Mesodermal cell (in vitro differentiated cells): ENCODE results near the gene IL2RG. TPM values are rescaled to one million over a fixed set of nuclear protein-coding genes. Genes with fewer than 3 reads are reported as not detected.
A peak's percentile ranks its signal among the peaks of the same experiment; 100 is the strongest.

Experiments used
- H3K27ac ChIP-seq: 2 replicates; pipeline ENCODE4 v1.7.0; 2013; ENCODE audit warnings: mild to moderate bottlenecking, low read depth, low read length, moderate library complexity; ENCODE audit not compliant: severe bottlenecking
- H3K36me3 ChIP-seq: 2 replicates; pipeline ENCODE4 v1.7.1; 2013; ENCODE audit warnings: mild to moderate bottlenecking, low read length, moderate library complexity; ENCODE audit not compliant: control insufficient read depth, insufficient read depth
- H3K4me1 ChIP-seq: one replicate; pipeline ENCODE4 v1.7.1; 2013; ENCODE audit warnings: mild to moderate bottlenecking, low read length; ENCODE audit not compliant: insufficient read depth, control insufficient read depth, poor library complexity, severe bottlenecking
- H3K4me3 ChIP-seq: 2 replicates; pipeline ENCODE4 v1.7.0; 2013; ENCODE audit warnings: low read length, control low read depth, mild to moderate bottlenecking; ENCODE audit not compliant: insufficient read depth, poor library complexity, severe bottlenecking; ENCODE audit errors: extremely low read depth
- H3K9me3 ChIP-seq: 2 replicates; pipeline ENCODE4 v1.7.1; 2013; ENCODE audit warnings: mild to moderate bottlenecking, low read length, moderate library complexity; ENCODE audit not compliant: control insufficient read depth
- WGBS, 2 experiments: methylation state at CpG; one replicate each; pipeline ENCODE4 v1.1.5; 2013; ENCODE audit warnings: missing lambda C conversion rate in 2 of 2; ENCODE audit not compliant: insufficient coverage in 2 of 2; 5-methylcytosine and 5-hydroxymethylcytosine counted together
- polyA plus RNA-seq, 2 experiments: library from polyadenylated mRNA; stranded (reverse); fragments of 50-300 nt; gene quantifications; one replicate each; pipeline ENCODE4 v1.2.3, GENCODE V29; 2013

IL2RG gene
- polyA plus RNA-seq (2013, experiment 1 of 2) = not detected
- polyA plus RNA-seq (2013, experiment 2 of 2) = not detected

DNA sequence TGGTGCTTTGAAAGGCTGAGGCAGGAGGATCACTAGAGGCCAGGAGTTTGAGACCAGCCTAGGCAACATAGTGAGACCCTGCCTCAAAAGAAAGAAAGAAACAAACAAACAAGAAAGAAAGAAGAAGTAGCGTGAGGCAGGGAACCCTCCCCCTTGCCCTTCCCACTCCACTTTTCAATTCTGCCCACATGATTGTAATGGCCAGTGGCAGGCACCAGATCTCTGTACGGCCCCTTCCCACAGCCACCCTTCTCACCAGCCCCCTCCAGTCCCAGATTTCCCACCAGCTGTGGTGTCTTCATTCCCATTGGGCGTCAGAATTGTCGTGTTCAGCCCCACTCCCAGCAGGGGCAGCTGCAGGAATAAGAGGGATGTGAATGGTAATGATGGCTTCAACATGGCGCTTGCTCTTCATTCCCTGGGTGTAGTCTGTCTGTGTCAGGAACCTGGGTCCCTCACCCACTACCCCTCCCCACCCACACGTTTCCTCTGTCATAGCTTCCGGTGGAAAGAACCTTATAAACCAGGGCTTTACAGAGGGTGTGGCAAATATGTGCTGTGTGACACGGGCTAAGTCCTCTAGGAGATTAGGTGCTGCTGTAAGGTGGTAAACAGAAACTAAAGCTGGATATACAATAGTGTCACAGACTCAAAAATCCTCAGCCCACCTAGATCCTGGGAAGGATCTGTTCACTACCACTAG lies at the start of gene IL2RG:
Gene IL2RG (minus strand): TSS at position 437 of the 703 bp plus-strand sequence. CDS start 38 bp downstream, at position 399.
- H3K27ac ChIP-seq = no peak within 1 kb of the TSS
- no peaks in the 10 kb centered on the region for H3K36me3 ChIP-seq
- WGBS, 2 experiments = no CpG with 5 or more reads among the region's 8 CpGs
- H3K4me3 ChIP-seq = no peak within 1 kb of the TSS
- no peaks in the 10 kb centered on the region for H3K9me3 ChIP-seq
- H3K4me1 ChIP-seq = peaks cover 7% of the 10 kb centered on the region

DNA sequence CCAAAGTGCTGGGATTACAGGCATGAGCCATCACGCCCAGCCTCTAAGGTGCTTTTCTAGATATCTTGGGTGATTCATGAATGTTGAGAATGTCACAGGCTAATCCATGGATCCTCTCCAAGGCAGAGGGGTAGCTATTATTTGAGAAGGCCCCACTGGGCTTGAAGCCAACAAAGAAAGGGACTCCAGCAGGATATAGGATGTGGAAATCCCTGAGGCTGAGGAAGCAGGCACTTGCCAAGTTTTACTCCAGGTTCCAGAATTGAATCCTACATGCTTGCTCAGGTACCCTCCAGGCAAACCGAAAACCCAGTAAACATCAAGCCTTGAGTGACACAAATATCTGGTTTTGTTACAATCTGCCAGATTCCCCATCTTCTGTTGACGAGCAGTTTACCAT lies 49.1 kb upstream of the IL2RG start:
- H3K9me3 ChIP-seq = no peaks in the 10 kb centered on the region
- no peaks in the 10 kb centered on the region for H3K36me3 ChIP-seq
- H3K27ac ChIP-seq = no peak overlapping the region
- H3K4me3 ChIP-seq = no peak overlapping the region
- no peaks in the 10 kb centered on the region for H3K4me1 ChIP-seq
- 83 to 100% methylated on average over 1 of the region's 3 CpGs for WGBS, 2 experiments

DNA sequence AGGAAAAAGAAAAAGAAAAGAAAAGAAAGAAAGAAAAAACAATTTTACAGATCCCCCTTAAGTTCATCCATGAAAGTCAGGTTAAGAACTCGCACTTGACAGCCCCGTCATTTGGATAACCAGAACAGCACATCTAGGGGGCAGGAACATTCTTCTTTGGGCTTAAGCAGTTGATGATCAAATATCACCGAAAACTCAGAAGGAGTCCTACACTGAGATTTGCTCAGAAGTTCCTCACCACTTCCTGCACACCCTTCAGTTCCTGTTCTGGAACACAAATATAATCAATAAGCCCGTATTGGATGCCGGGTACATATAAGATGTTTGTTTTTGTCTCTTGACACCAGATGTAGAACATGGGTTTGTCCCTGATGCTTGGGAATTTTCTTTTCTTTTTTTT lies 48.0 kb upstream of the IL2RG start:
- Histone ChIP-seq H3K27ac (no peak overlapping the region), H3K36me3 (no peaks in the 10 kb centered on the region), H3K9me3 (no peaks in the 10 kb centered on the region), H3K4me1 (no peaks in the 10 kb centered on the region), H3K4me3 (no peak overlapping the region)
- WGBS, 2 experiments = 94% methylated on average over 3 of the region's 5 CpGs; no CpG with 5 or more reads in 1 of the 2 experiments

DNA sequence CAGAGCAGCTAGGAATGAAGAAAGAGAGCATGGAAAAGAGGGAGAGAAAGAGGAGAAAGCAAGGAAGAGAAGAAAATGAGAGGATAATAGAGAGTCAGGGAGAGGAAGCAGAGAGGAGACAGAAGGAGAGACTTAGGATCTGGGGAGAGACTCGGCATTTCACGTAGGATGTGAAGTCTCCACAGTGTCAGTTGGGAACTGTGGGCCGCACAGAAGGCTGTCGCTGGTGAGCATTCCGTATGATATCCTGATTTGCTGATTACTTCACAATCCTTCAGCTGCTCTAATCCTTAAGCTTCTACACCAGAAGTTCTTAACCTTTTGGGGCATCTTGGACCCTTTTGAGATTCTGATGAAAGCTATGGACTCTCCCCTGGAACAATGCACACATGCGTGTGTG lies 47.2 kb upstream of the IL2RG start:
- H3K9me3 ChIP-seq = no peaks in the 10 kb centered on the region
- H3K36me3 ChIP-seq = no peaks in the 10 kb centered on the region
- 91 to 95% methylated on average over 3 of the region's 6 CpGs for WGBS, 2 experiments

DNA sequence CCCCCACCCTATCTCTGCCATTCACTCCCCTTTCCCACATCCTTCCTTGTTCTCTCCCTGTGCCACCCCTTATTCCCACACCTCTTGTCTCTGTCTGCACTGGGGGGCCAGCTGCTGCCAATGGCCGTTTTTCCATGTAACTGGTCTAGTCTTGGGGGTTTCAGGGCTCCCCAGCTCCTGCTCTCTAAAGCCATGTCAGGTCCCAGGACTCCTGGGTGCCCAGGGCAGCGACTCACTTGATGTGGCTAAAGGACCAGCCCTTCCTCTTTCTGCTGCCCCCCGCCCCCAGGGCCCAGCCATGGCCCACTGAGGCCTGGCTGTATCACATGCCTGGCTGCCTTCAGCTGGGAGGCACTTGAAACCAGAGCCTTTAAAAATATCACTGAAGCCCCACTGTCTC lies 43.3 kb upstream of the IL2RG start:
- Histone ChIP-seq H3K4me1 (no peaks in the 10 kb centered on the region), H3K36me3 (no peaks in the 10 kb centered on the region), H3K9me3 (no peaks in the 10 kb centered on the region), H3K27ac (no peak overlapping the region), H3K4me3 (no peak overlapping the region)
- 80 to 100% methylated on average over 1 of the region's 3 CpGs for WGBS, 2 experiments

More for the DNA sequence above, 47.2 kb upstream of the IL2RG start:
- no peak overlapping the region for H3K27ac ChIP-seq
- H3K4me3 ChIP-seq = no peak overlapping the region
- H3K4me1 ChIP-seq = no peaks in the 10 kb centered on the region

DNA sequence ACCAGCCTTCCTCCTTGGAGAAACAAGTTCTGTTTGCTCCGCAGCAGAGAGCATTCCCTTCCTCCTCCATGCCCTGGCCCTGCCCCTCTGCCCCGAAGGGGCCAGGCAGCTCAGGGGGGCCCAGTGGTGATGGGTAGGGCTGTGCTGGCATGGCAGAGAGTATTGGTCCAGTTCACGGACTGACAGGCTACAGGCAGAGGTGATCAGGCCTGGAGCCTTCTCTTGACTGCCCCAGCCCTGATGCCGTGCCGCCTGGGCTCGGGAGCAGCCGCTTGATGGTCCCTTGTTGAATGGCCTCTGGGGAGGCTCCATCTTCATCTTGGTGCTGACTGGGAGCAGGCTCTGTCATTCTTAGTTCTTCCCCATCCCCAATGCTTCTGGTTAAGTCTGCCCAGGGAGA lies 42.8 kb upstream of the IL2RG start:
- Histone ChIP-seq H3K36me3 (no peaks in the 10 kb centered on the region), H3K4me3 (no peak overlapping the region), H3K27ac (no peak overlapping the region), H3K4me1 (no peaks in the 10 kb centered on the region), H3K9me3 (no peaks in the 10 kb centered on the region)
- WGBS, 2 experiments = 100% methylated on average over 1 of the region's 7 CpGs; no CpG with 5 or more reads in 1 of the 2 experiments

DNA sequence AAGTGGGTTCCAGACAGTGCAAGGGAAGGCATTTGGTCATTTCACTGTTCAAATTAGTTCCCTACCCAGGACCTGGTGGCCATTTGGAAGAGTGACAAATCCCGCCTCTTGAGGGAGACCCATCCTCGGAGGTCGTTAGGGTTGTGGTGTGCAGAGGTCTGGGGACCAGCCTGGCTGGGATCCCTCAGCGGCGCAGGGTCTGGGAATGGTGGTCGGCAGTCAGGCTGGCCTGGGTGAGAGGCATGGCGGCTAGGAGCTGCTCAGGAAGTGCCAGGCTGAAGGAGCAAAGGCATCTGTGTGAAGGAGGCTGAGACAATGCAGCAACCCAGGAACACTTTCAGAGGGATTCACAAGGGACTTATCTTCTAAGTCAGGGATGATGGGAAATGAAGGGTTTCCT lies 40.0 kb upstream of the IL2RG start:
- H3K9me3 ChIP-seq = no peaks in the 10 kb centered on the region
- no peak overlapping the region for H3K4me3 ChIP-seq
- 94 to 100% methylated on average over 1 to 7 of the region's 7 CpGs for WGBS, 2 experiments
- H3K4me1 ChIP-seq = no peaks in the 10 kb centered on the region
- H3K27ac ChIP-seq = no peak overlapping the region
- no peaks in the 10 kb centered on the region for H3K36me3 ChIP-seq

DNA sequence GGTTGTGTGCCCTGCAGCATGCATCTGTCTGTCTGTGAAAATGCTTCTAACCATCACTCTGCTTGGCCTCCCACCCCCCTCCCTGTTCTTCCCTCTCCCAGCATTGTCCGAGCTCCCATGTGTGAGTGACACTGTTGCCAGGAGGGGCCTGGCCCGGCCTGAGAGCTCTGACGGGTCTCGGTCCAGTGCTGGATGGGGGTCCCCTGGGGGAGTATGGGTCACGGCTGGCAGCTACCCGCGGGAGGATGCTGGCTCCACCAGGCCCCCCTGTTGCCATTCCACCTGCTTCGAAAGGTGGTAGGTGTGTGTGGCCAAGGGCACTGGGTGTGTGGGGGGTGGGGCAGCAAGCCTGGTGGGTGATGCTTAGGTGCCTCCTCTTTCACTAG lies 36.9 kb upstream of the IL2RG start:
- H3K4me1 ChIP-seq = no peaks in the 10 kb centered on the region
- no peak overlapping the region for H3K4me3 ChIP-seq
- WGBS, 2 experiments = 93% methylated on average over 3 of the region's 8 CpGs; no CpG with 5 or more reads in 1 of the 2 experiments
- H3K27ac ChIP-seq = no peak overlapping the region
- no peaks in the 10 kb centered on the region for H3K36me3 ChIP-seq
- H3K9me3 ChIP-seq = no peaks in the 10 kb centered on the region

DNA sequence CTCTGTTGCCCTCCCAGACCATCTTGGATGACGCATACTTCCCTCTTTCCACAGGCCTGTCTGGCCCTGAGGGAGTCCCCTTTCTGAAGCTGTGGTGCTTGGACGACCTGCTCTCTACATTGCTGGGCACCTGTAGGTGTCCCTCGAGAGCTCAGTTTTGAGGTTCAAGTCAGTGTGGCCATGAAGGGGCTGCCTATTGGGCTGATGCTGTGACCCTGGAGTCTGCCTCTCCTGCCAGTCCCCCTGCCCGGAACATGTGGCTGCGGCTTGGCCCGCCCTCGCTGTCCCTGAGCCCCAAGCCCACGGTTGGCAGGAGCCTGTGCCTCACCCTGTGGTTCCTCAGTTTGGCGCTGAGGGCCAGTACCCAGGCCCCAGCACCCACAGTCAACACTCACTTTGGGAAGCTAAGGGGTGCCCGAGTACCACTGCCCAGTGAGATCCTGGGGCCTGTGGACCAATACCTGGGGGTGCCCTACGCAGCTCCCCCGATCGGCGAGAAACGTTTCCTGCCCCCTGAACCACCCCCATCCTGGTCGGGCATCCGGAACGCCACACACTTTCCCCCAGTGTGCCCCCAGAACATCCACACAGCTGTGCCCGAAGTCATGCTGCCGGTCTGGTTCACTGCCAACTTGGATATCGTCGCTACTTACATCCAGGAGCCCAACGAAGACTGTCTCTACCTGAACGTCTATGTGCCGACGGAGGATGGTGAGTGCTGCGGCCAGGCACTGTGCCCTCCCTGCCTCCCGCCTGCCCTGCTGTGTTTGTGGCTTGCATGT lies 36.3 kb upstream of the IL2RG start:
- no peak overlapping the region for H3K4me3 ChIP-seq
- H3K4me1 ChIP-seq = no peaks in the 10 kb centered on the region
- peaks cover under 1% of the 10 kb centered on the region for H3K36me3 ChIP-seq
- WGBS, 2 experiments = 92 to 93% methylated on average over 6 to 20 of the region's 28 CpGs
- H3K27ac ChIP-seq = no peak overlapping the region
- H3K9me3 ChIP-seq = no peaks in the 10 kb centered on the region

DNA sequence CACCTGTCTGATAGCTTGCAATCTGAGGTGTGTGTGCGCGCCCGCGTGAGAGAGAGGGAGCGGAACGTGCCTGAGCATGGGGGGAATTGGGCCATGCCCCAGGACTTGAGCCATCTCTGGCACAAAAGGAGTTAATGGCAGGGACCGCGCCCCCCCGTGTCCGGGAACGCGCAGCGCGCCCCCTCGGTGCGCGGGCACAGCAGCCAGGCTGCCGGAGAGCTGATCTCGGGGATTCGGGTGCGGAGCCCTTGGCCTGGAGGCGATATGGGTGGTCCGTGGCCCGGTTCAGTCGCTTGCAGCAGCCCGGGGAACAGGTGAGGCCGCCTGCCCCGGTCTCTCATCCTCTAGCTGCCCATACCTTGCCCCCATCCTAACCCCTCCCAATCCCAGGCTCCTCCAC lies 33.3 kb upstream of the IL2RG start, which contains the start of gene NLGN3:
Gene NLGN3 (plus strand): TSS at position 191 of the 400 bp plus-strand sequence. CDS start 2,909 bp downstream, outside the sequence.
- Histone ChIP-seq H3K9me3 (no peaks in the 10 kb centered on the region), H3K36me3 (peaks cover 17% of the 10 kb centered on the region), H3K4me3 (peak within 1 kb of the TSS; percentile 19), H3K27ac (no peak within 1 kb of the TSS), H3K4me1 (no peaks in the 10 kb centered on the region)
- 1 to 8% methylated on average over 17 to 18 of the region's 28 CpGs for WGBS, 2 experiments
